OCI-LY3 (cell line): ENCODE data around the gene LGR4.
"Not testable (repeated sequence)": the region's sequence is repeated elsewhere in the genome, so short reads cannot be mapped to it uniquely, and the experiment has no call there.

Source experiments
- EZH2phosphoT487 ChIP-seq: fragments of 200-600 bp; shearing (Covaris generic); IDR thresholded peaks from 2 replicates; pipeline ENCODE4 v1.6.1; 2018; ENCODE audit warnings: antibody characterized with exemption, mixed run types, low read depth
- TF ChIP-seq, protein P1 (sequence below): fragments of 200-600, 300-600 bp; sonication (generic); IDR thresholded peaks from 2 replicates; pipeline ENCODE4 v1.5.1; 2014; ENCODE audit warnings: antibody characterized with exemption, low read length, low read depth

GRCh38 chr11:27322196-27322595 is 150.4 kb downstream of the LGR4 start:
- TF ChIP-seq, protein P1, sequence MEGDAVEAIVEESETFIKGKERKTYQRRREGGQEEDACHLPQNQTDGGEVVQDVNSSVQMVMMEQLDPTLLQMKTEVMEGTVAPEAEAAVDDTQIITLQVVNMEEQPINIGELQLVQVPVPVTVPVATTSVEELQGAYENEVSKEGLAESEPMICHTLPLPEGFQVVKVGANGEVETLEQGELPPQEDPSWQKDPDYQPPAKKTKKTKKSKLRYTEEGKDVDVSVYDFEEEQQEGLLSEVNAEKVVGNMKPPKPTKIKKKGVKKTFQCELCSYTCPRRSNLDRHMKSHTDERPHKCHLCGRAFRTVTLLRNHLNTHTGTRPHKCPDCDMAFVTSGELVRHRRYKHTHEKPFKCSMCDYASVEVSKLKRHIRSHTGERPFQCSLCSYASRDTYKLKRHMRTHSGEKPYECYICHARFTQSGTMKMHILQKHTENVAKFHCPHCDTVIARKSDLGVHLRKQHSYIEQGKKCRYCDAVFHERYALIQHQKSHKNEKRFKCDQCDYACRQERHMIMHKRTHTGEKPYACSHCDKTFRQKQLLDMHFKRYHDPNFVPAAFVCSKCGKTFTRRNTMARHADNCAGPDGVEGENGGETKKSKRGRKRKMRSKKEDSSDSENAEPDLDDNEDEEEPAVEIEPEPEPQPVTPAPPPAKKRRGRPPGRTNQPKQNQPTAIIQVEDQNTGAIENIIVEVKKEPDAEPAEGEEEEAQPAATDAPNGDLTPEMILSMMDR: not testable (repeated sequence)
- TF ChIP-seq EZH2phosphoT487: not testable (repeated sequence)
